B cell (primary cell): Measurements from ENCODE around the gene PRKD2.
A peak's percentile ranks its signal among the peaks of the same experiment; 100 is the strongest.

ENCODE experiments used
- EZH2 ChIP-seq: IDR thresholded peaks from 2 replicates; pipeline ENCODE4 v1.6.1; 2012; ENCODE audit warnings: borderline replicate concordance, low read depth, mild to moderate bottlenecking, moderate library complexity, low read length; ENCODE audit not compliant: insufficient read depth, poor library complexity, severe bottlenecking
- TF ChIP-seq, protein P1 (sequence below): fragments of 200-600 bp; IDR thresholded peaks from one replicate; pipeline ENCODE4 v1.8.0; 2022; ENCODE audit warnings: antibody characterized with exemption, mild to moderate bottlenecking

DNA sequence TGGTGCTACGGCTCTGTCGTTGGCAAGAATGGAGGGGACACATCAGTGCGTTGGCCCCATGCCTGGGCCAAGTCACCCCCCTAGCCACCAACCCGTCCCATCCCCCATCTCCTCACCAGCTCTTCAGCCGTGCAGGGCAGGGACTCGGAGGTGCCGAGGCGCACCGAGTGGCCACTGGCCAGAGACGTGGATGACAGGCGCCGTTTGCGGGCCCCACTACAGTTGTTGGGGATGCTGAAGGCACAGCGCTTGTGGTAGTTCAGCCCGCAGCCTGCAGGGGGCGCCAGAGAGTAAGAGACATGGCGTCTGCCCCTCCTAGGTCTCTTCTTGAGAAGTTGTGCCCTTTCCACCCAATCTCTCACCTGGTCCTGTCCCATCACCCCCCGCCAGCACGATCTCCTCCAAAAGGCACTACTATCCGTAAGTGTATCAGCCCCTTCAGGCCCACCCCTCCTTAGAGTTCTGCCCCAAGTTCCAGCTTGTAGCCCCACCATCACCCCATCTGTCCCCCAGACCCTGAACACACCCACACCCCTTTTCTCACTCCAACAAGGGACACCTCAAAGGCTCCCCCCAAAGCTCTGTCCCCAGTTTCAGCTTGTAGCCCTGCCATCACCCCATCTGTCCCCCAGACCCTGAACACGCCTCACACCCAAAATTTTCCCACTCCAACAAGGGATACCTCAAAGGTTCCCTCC lies 12.4 kb downstream of the PRKD2 start:
- TF ChIP-seq, protein P1, sequence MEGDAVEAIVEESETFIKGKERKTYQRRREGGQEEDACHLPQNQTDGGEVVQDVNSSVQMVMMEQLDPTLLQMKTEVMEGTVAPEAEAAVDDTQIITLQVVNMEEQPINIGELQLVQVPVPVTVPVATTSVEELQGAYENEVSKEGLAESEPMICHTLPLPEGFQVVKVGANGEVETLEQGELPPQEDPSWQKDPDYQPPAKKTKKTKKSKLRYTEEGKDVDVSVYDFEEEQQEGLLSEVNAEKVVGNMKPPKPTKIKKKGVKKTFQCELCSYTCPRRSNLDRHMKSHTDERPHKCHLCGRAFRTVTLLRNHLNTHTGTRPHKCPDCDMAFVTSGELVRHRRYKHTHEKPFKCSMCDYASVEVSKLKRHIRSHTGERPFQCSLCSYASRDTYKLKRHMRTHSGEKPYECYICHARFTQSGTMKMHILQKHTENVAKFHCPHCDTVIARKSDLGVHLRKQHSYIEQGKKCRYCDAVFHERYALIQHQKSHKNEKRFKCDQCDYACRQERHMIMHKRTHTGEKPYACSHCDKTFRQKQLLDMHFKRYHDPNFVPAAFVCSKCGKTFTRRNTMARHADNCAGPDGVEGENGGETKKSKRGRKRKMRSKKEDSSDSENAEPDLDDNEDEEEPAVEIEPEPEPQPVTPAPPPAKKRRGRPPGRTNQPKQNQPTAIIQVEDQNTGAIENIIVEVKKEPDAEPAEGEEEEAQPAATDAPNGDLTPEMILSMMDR: peak; percentile 93
- TF ChIP-seq EZH2: no peak
